Ectodermal cell (in vitro differentiated cells): ENCODE measurements around the gene CNTN5.

Source experiments
- H3K27ac ChIP-seq: 2 replicates; pipeline ENCODE4 v1.7.0; 2013; ENCODE audit warnings: mild to moderate bottlenecking, low read depth, low read length; ENCODE audit not compliant: insufficient read depth, poor library complexity, severe bottlenecking
- H3K27me3 ChIP-seq: 2 replicates; pipeline ENCODE4 v1.7.0; 2013; ENCODE audit warnings: mild to moderate bottlenecking, low read length; ENCODE audit not compliant: insufficient read depth, control insufficient read depth, poor library complexity, severe bottlenecking
- H3K36me3 ChIP-seq: one replicate; pipeline ENCODE4 v1.7.0; 2013; ENCODE audit warnings: low read length; ENCODE audit not compliant: control insufficient read depth, insufficient read depth
- H3K4me1 ChIP-seq: one replicate; pipeline ENCODE4 v1.7.0; 2013; ENCODE audit warnings: low read length; ENCODE audit not compliant: control insufficient read depth, insufficient read depth
- H3K4me3 ChIP-seq: 2 replicates; pipeline ENCODE4 v1.7.0; 2013; ENCODE audit warnings: low read depth, low read length, control low read depth; ENCODE audit not compliant: insufficient read depth
- H3K9me3 ChIP-seq: 2 replicates; pipeline ENCODE4 v1.7.0; 2013; ENCODE audit warnings: mild to moderate bottlenecking, low read length, moderate library complexity; ENCODE audit not compliant: control insufficient read depth
- WGBS, 2 experiments: methylation state at CpG; one replicate each; pipeline ENCODE4 v1.1.7; 2013; ENCODE audit warnings: missing lambda C conversion rate in 2 of 2; 5-methylcytosine and 5-hydroxymethylcytosine counted together

The CNTN5 gene

DNA sequence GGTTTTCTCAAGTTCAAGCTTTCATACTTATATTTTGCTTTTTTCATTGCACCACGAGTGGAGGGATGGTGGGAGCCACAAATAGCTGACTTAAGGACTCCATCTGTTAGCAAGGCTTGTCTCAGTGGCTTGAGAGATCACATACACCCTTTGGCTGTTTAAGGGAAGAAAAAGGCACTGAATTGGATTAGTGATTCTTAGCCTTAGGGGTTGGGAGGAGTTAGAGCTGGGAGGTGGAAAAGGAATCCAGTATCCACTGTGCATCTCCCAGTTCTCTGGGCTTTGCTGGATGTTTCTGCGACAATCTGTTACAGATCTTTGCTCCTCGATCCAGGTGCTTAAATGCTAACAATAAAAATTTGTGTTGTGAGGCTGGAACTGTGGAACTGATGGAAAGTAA is 593.6 kb downstream of the CNTN5 start:
- no peaks in the 10 kb centered on the region for H3K9me3 ChIP-seq
- H3K27me3 ChIP-seq = no peaks in the 10 kb centered on the region
- no peaks in the 10 kb centered on the region for H3K36me3 ChIP-seq
- H3K4me3 ChIP-seq = no peak overlapping the region
- peak overlapping the region; percentile 17 for H3K27ac ChIP-seq
- 79 to 87% methylated on average over 3 of the region's 3 CpGs for WGBS, 2 experiments
- peaks cover 5% of the 10 kb centered on the region for H3K4me1 ChIP-seq

DNA sequence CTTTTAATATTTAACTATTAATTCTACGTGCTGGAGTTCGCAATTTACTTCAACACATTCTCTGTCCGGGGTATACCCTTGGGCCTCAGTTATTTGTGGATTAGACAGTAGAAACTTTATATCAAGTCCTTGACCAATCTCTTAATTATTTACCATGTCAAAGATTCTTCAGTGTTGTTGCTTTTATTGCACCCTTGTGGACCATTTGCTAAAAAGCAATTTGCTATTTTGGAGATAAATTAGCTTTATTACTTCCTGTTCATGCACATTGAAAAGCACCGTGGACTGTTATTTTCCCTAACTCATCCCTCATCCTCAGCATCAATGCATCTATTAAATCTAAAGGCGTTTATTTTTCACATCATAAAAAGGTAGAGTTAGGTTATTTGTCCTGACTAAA is 609.9 kb downstream of the CNTN5 start:
- H3K27me3 ChIP-seq = no peaks in the 10 kb centered on the region
- WGBS, 2 experiments = 81 to 98% methylated on average over 4 of the region's 5 CpGs
- no peak overlapping the region for H3K4me3 ChIP-seq
- no peaks in the 10 kb centered on the region for H3K4me1 ChIP-seq
- H3K36me3 ChIP-seq = no peaks in the 10 kb centered on the region
- H3K9me3 ChIP-seq = no peaks in the 10 kb centered on the region
- H3K27ac ChIP-seq = no peak overlapping the region

DNA sequence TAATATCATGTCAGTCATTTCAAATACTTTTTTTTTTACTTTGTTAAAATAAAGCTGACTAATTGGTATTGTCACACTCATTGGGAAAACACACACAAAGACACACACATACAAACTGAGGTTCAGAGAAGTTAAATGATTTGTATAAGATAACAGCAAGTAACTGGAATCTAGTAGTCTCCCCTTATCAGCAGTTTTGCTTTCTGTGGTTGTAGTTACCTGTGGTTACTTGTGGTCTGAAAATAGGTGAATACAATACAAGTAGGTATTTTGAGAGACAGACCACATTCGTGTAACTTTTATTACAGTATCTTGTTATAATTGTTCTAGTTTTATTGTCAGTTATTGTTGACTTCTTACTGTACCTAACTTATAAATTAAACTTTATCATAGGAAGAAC is 610.9 kb downstream of the CNTN5 start:
- Histone ChIP-seq H3K4me3 (no peak overlapping the region), H3K9me3 (no peaks in the 10 kb centered on the region), H3K27me3 (no peaks in the 10 kb centered on the region), H3K4me1 (no peaks in the 10 kb centered on the region), H3K36me3 (no peaks in the 10 kb centered on the region), H3K27ac (no peak overlapping the region)
- 100% methylated on average over 1 of the region's 1 CpG; no CpG with 5 or more reads in 1 of the 2 experiments for WGBS, 2 experiments

DNA sequence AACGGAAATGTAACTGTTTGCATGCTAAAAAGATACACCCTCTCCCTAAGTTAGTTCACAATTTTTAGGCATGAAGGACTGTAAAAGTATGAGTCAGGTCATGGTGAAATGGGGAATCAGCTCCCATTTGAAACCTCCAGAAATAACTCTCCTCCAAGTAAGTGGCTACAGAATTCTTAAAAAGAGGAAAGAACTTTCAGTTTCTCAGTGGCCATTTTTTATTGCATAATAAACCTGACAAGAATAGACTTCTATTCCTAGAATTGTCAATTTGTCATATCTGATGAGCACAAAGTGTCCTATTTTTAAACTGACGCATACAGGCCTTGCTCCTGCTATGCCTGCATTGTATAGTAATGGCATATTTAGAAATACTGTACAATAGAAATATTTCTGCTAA is 612.2 kb downstream of the CNTN5 start:
- Histone ChIP-seq H3K9me3 (no peaks in the 10 kb centered on the region), H3K4me3 (no peak overlapping the region), H3K27me3 (no peaks in the 10 kb centered on the region), H3K27ac (no peak overlapping the region), H3K4me1 (no peaks in the 10 kb centered on the region), H3K36me3 (no peaks in the 10 kb centered on the region)
- WGBS, 2 experiments = 94% methylated on average over 2 of the region's 2 CpGs; no CpG with 5 or more reads in 1 of the 2 experiments

DNA sequence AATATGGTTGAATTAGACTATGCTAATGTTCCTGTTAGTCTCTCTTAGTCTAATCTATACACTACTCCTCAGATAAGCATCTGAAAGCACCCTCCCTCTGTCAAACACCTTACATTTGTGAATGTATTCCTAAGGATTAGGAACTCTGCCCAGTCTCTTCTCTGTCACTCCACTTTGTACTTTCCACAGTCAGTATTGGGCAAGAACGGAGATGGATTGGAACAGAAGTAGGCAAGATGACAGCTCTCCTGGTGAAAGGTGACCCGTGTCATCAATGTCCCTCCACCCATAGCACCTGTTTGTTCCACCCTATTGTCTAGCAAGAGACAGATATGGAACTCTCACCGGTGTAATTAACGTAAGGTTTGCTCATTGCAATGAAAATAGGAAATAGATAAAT is 613.8 kb downstream of the CNTN5 start:
- H3K9me3 ChIP-seq = no peaks in the 10 kb centered on the region
- H3K4me1 ChIP-seq = no peaks in the 10 kb centered on the region
- H3K27ac ChIP-seq = no peak overlapping the region
- 73 to 77% methylated on average over 1 to 2 of the region's 4 CpGs for WGBS, 2 experiments
- H3K27me3 ChIP-seq = no peaks in the 10 kb centered on the region
- H3K36me3 ChIP-seq = no peaks in the 10 kb centered on the region
- H3K4me3 ChIP-seq = no peak overlapping the region

DNA sequence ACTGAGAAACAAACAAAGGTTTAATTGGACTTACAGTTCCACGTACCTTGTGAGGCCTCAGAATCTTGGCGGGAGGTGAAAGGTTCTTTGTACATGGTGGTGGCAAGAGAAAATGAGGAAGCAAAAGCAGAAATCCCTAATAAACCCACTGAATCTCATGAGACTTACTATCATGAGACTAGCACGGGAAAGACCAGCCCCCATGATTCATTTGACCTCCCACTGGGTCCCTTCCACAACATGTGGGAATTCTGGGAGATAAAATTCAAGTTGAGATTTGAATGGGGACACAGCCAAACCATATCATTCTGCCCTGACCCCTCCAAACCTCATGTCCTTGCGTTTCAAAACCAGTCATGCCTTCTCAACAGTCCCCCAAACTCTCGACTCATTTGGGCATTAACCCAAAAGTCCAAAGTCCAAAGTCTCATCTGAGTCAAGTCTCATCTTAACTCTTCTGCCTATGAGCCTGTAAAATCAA is 617.4 kb downstream of the CNTN5 start:
- 82 to 86% methylated on average over 5 of the region's 5 CpGs for WGBS, 2 experiments
- H3K9me3 ChIP-seq = no peaks in the 10 kb centered on the region

DNA sequence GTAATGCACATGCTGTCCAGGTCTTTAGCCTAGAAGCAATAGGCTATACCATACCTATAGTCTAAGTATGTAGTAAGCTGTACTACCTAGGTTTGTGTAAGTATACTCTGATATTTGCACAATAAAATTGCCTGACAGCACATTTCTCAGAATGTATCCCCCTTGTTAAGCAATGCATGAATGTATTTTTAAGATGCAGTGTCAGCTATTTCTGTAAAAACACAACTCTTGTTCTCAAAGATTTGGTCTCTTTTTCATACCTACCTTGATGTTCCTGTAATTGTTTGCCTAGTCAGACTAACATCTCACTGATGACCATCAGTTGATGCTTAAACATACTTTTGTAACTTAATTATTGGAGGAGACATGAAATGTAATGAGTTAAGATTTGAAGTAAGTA is 619.9 kb downstream of the CNTN5 start:
- Histone ChIP-seq H3K27me3 (no peaks in the 10 kb centered on the region), H3K9me3 (no peaks in the 10 kb centered on the region), H3K4me1 (no peaks in the 10 kb centered on the region), H3K4me3 (no peak overlapping the region), H3K36me3 (no peaks in the 10 kb centered on the region), H3K27ac (no peak overlapping the region)

More for the DNA sequence above, 617.4 kb downstream of the CNTN5 start:
- H3K4me3 ChIP-seq = no peak overlapping the region
- H3K4me1 ChIP-seq = no peaks in the 10 kb centered on the region
- no peaks in the 10 kb centered on the region for H3K27me3 ChIP-seq
- H3K36me3 ChIP-seq = no peaks in the 10 kb centered on the region
- no peak overlapping the region for H3K27ac ChIP-seq

DNA sequence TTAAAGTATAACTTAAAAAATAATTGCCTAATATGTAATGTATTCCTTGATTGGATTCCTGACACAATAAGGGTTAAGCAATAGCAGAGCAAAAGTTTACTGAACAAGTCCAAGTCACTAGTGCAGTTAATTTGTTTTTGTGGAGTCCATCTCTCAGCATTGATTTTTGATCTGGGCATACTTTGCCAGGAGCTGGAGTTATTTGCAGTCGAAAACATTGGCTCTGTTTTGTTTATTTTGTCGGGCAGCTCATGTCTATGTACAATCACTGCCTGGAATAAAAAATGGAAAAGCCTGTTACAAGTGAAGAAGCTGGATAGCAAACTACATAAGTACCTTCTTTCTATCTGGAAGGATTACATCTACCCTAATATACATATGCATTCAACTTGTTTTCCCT is 625.2 kb downstream of the CNTN5 start:
- no peak overlapping the region for H3K27ac ChIP-seq
- 89 to 100% methylated on average over 2 of the region's 2 CpGs for WGBS, 2 experiments
- no peaks in the 10 kb centered on the region for H3K27me3 ChIP-seq
- H3K4me3 ChIP-seq = no peak overlapping the region
- H3K36me3 ChIP-seq = no peaks in the 10 kb centered on the region
- H3K4me1 ChIP-seq = no peaks in the 10 kb centered on the region
- no peaks in the 10 kb centered on the region for H3K9me3 ChIP-seq

DNA sequence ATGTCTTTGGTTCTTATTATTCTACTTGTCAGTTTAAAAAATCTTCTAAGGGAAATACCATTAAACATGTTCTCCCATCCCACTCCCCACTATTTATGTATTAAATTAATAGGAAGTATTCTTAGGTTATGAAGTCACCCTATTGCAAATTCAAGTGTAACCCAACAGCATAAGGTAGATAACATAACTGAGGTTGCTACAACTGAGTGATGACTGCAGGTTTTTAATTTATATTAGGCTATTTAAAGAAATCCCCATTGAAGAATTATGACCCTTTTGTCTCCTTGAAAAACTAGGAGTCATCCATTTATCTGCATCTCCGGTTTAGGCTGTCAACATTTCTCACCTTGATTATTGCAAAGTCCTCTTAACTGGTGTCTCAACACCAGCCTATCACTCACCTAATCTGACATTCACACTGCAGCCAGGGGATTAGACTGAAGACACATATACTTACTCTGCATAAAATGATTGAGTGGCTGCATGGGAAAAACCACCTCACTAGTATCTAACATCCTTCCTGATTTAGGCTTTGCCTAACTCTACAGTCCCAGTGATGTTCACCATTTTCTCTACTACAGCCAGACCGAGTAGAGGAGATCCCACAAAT is 649.4 kb downstream of the CNTN5 start:
- H3K4me1 ChIP-seq = no peaks in the 10 kb centered on the region
- WGBS, 2 experiments = 85% methylated on average over 2 of the region's 2 CpGs
- no peak overlapping the region for H3K27ac ChIP-seq
- H3K4me3 ChIP-seq = no peak overlapping the region
- H3K9me3 ChIP-seq = no peaks in the 10 kb centered on the region
- H3K36me3 ChIP-seq = no peaks in the 10 kb centered on the region
- H3K27me3 ChIP-seq = no peaks in the 10 kb centered on the region

DNA sequence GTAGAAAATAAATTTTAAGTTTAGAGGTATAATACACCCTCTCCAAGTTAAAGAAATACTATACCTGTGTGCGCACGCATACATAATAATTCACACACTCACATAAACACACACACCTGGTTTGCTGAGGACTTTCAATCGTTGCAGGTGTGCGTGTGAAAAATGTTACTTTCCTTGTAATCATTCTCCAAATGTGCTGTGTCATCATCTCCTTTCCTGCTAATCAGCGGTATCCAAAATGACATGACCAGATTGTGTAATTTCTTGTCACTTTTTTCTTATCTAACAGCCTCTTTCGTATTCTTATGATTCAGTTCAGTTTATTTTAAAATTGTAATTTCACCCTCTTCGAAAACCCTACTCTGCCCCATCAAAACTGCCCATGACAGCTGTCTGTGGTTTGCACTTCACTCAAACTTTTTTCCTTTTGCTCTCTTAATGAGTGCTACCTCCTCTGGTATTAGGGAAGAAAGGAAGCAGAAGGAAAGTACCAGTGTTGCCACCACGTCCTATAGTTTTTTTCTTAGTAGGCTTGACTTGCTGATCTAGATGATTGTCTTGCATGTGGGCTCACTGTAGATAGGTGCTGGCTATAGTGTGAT is 651.2 kb downstream of the CNTN5 start:
- no peaks in the 10 kb centered on the region for H3K9me3 ChIP-seq
- 95 to 96% methylated on average over 8 of the region's 8 CpGs for WGBS, 2 experiments
- no peaks in the 10 kb centered on the region for H3K27me3 ChIP-seq
- H3K4me3 ChIP-seq = no peak overlapping the region
- H3K27ac ChIP-seq = no peak overlapping the region
- H3K4me1 ChIP-seq = no peaks in the 10 kb centered on the region
- H3K36me3 ChIP-seq = no peaks in the 10 kb centered on the region
